ENCODE measurements around the gene HOMER1. TPM values are rescaled to one million over a fixed set of nuclear protein-coding genes. Genes with fewer than 3 reads are reported as not detected.

The HOMER1 gene
- total RNA-seq, 2 donors from 2014 or later: 1.6 to 11.9 TPM

DNA sequence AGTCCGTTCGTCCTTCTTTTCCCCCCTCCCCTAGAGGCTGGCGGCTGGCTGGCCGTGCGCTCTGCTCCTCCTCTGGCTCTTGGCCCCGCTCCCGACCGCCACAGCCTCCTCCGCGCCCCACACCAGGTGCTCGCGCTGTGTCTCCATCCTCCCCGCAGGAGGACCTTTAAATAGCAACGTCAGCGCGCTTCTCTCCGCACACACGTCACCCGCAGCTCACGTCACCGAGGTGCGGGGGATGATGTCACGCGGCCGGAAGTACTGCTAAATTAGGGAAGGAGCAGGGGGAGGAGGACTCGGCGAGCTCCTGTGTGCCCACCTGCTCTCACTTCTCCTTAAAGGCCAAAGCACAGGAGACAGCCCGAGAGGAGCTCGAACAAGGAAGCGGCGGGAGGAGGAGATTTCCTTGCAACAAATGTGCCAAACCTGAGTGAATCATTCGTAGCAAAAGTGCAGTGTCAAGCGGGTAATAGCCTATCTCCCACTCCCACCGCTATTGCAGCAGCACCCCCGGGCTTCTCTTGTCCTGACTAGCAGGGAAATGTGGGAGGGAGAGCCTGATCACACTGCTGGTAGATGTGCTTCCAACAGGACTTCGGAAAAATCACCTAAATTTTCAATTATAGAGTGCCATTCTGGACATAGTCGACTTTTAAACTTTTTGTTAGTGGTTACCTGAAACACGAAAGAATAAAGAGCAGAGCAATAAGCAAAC is 614 bp upstream of the HOMER1 start:
- intact Hi-C loops (cut with DNase I): no loop called here
- ATAC-seq (peak; percentile 86), DNase-seq (peak; percentile 90 to 94 (median 92))
- Histone ChIP-seq H3K27me3 (no peaks in the 10 kb centered on the region), H3K9me3 (no peaks in the 10 kb centered on the region), H3K36me3 (replicated peaks in 1 of 2; ENCODE audit: insufficient read depth in 1 of 2, low read depth in 2 of 2) (no peaks in the 10 kb centered on the region), H3K4me1 (peaks cover 7% of the 10 kb centered on the region), H3K27ac (peak overlapping the region; percentile 93 to 97 (median 94)), H3K4me3 (peak overlapping the region; percentile 63 to 67)
- TF ChIP-seq, protein P1, sequence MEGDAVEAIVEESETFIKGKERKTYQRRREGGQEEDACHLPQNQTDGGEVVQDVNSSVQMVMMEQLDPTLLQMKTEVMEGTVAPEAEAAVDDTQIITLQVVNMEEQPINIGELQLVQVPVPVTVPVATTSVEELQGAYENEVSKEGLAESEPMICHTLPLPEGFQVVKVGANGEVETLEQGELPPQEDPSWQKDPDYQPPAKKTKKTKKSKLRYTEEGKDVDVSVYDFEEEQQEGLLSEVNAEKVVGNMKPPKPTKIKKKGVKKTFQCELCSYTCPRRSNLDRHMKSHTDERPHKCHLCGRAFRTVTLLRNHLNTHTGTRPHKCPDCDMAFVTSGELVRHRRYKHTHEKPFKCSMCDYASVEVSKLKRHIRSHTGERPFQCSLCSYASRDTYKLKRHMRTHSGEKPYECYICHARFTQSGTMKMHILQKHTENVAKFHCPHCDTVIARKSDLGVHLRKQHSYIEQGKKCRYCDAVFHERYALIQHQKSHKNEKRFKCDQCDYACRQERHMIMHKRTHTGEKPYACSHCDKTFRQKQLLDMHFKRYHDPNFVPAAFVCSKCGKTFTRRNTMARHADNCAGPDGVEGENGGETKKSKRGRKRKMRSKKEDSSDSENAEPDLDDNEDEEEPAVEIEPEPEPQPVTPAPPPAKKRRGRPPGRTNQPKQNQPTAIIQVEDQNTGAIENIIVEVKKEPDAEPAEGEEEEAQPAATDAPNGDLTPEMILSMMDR (IDR thresholded peaks at IDR 0.05): peak in 2 of 7 experiments; percentile 25 to 33
- peak; percentile 79 to 96 (median 96) for TF ChIP-seq POLR2A (IDR thresholded peaks at IDR 0.05)
- WGBS, 2 donors: 0% methylated on average over 32 to 38 of the region's 38 CpGs

DNA sequence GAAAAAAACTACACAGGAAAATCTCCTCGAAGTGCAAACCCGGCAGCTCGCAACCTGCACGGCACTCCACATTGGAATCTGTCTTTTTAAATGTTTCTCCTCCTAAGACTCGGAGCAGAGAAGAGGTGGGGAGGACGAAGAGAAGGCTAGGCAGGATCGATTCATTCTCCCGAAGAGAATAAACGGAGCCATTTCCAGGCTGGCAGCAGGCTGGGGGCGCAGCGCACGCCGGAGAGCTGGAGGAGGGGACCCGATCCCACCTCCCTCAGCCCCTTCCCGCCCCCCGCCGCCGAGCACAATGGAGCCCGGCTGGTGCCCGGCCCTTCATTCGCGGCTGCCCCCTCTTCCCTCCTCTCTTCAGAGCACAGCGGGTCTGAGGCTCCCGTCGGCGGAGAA is 628 bp downstream of the HOMER1 start:
- H3K4me1 ChIP-seq: peaks cover 7% of the 10 kb centered on the region
- peak overlapping the region; percentile 93 to 97 (median 94) for H3K27ac ChIP-seq
- WGBS, 2 donors: 0% methylated on average over 8 to 26 of the region's 26 CpGs
- H3K27me3 ChIP-seq: no peaks in the 10 kb centered on the region
- no peak for DNase-seq
- TF ChIP-seq, protein P1 (IDR thresholded peaks at IDR 0.05): no peak
- no peak for TF ChIP-seq POLR2A (IDR thresholded peaks at IDR 0.05)
- H3K36me3 ChIP-seq (replicated peaks in 1 of 2; ENCODE audit: insufficient read depth in 1 of 2, low read depth in 2 of 2): no peaks in the 10 kb centered on the region
- H3K4me3 ChIP-seq: peak overlapping the region; percentile 63 to 67
- intact Hi-C loops (cut with DNase I): no loop called here
- no peaks in the 10 kb centered on the region for H3K9me3 ChIP-seq
- ATAC-seq: peak; percentile 3

DNA sequence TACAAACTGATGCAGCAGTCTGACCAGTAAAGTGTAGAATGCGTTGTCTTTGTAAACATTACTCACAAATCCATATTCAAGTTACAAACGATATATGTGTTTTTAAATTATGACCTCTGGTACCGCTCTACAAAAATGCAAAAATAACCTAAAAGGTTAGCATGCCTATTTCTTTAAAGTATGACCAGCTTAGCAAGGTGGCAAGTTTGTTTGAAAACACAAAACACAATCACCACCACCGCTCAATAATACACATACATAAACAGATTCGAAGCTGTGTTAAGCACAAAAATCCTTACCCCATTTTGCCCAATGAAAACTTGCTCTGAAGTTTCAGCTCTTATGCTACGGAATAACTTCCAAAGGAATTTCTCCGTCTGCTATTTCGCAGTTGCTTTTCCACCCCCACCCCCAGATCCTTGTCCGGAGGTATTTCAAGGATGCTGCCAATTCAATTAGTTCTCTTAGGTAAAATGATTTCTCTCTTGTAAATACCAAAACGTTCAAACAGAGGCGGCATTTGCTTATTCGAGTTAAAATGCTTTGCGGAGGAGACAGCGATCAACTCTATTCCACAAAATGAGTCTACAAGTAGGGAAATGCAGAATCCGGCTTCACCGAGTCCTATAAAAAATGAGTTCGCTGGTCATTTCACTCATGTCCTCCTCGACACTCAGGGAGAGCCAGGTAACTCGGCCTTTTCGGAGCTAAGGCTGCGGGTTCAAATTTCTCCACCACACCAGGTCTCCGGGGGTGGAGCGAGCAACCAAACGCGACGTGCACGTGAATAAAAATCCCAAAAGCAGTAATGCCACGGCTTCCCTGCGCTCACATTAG is 1.2 kb downstream of the HOMER1 start:
- DNase-seq: peak in 1 of 4 donors; percentile 18
- no peak for ATAC-seq
- no peaks in the 10 kb centered on the region for H3K27me3 ChIP-seq
- WGBS, 2 donors: 2 to 3% methylated on average over 28 to 29 of the region's 29 CpGs
- H3K9me3 ChIP-seq: no peaks in the 10 kb centered on the region
- intact Hi-C loops (cut with DNase I): no loop called here
- no peak for TF ChIP-seq POLR2A (IDR thresholded peaks at IDR 0.05)
- TF ChIP-seq, protein P1 (IDR thresholded peaks at IDR 0.05): no peak
- H3K36me3 ChIP-seq (replicated peaks in 1 of 2; ENCODE audit: insufficient read depth in 1 of 2, low read depth in 2 of 2): no peaks in the 10 kb centered on the region
- peak overlapping the region; percentile 93 to 97 (median 94) for H3K27ac ChIP-seq
- H3K4me3 ChIP-seq: peak overlapping the region; percentile 63 to 67
- H3K4me1 ChIP-seq: peaks cover 7% of the 10 kb centered on the region

DNA sequence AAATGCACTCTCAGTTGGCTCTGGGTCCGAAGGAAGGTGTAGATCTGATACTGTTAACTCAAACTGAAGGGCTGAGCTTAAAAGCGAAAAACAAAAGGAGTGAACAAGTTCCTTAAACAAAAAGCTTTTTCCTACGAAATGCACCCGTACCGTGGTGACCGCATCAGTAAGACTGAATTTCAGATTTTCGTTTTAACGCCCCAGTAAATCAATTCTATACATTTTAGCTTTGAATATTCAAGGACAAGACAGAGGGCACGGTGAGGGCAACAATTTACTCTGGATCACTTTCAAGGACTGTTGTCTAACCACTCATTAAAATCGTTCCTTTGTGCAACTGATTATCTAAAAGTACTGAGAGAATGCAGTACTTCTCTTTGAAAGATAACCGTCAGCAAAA is 1.9 kb downstream of the HOMER1 start:
- no peak overlapping the region for H3K27ac ChIP-seq
- no peak overlapping the region for H3K4me3 ChIP-seq
- peaks cover 7% of the 10 kb centered on the region for H3K4me1 ChIP-seq
- H3K9me3 ChIP-seq: no peaks in the 10 kb centered on the region
- intact Hi-C loops (cut with DNase I): no loop called here
- WGBS, 2 donors: 11 to 24% methylated on average over 11 of the region's 11 CpGs
- H3K27me3 ChIP-seq: no peaks in the 10 kb centered on the region
- ATAC-seq (no peak), DNase-seq (no peak)
- no peaks in the 10 kb centered on the region for H3K36me3 ChIP-seq (replicated peaks in 1 of 2; ENCODE audit: insufficient read depth in 1 of 2, low read depth in 2 of 2)
- no peak for TF ChIP-seq POLR2A (IDR thresholded peaks at IDR 0.05)
- TF ChIP-seq, protein P1 (IDR thresholded peaks at IDR 0.05): no peak
